ENCODE measurements around the gene CEBPE. TPM values are rescaled to one million over a fixed set of nuclear protein-coding genes. Genes with fewer than 3 reads are reported as not detected.
A peak's percentile ranks its signal among the peaks of the same experiment; 100 is the strongest.

CEBPE gene
- polyA plus RNA-seq, 1 donor from 2014 or later, result not detected

DNA sequence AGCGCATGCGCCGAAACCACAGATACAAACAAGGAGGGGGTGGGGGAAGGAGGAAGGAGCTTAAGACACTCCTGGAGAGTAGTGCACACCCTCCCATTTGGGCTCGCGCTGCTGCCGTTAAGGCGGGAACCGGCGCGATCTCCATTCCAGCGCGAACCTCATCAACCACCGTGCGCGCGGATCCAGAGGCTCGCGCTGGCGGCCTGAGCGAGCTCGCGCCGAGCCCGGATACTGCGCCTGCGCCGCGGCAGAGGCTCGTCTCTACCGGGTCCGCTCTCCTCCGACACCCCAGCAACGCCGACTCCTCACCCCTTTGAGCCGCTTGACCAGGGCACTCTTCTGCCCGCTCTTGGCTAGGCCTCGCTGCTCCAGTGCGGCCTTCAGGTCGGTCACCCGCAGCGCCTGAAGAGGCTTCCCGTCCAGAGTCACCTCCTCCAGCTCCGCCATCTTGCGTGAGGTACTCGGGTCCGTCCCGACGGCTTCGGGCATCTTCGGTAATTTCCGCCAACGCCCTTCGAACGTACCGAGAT is 24.3 kb downstream of the CEBPE start, which contains the start of gene ACIN1:
ACIN1 (minus strand) TSS at position 471 of the 530 bp plus-strand sequence; CDS start at position 447, 24 bp downstream.
- peak within 1 kb of the TSS; percentile 94 for H3K4me2 ChIP-seq (ENCODE audit: low read length)

GRCh38 chr14:23093991-23094665 is 24.9 kb downstream of the CEBPE start:
- H2AFZ ChIP-seq (ENCODE audit: low read depth, low read length), result peak overlapping the region; percentile 74
- H3K79me2 ChIP-seq (replicated peaks; ENCODE audit: insufficient read depth, low read length), result peaks cover 44% of the 10 kb centered on the region
- H3K36me3 ChIP-seq (ENCODE audit: insufficient read depth, low read length), result no peaks in the 10 kb centered on the region

More for the DNA sequence above, 24.3 kb downstream of the CEBPE start, which contains the start of gene ACIN1:
- H3K4me3 ChIP-seq (ENCODE audit: low read length), result peak within 1 kb of the TSS; percentile 74
- no peaks in the 10 kb centered on the region for H3F3A ChIP-seq (ENCODE audit: insufficient read depth, low read length, poor library complexity, severe bottlenecking)
- no peaks in the 10 kb centered on the region for H4K20me1 ChIP-seq (ENCODE audit: insufficient read depth)
- H3K9me2 ChIP-seq (ENCODE audit: insufficient read depth, low read length), result no peaks in the 10 kb centered on the region
- H3K27ac ChIP-seq (ENCODE audit: low read length), result peak within 1 kb of the TSS; percentile 96
- peak within 1 kb of the TSS; percentile 92 for H2AFZ ChIP-seq (ENCODE audit: low read depth, low read length)
- H3K9ac ChIP-seq (ENCODE audit: low read length), result peak within 1 kb of the TSS; percentile 96
- H3K9me3 ChIP-seq (ENCODE audit: low read length), result no peaks in the 10 kb centered on the region
- peaks cover 44% of the 10 kb centered on the region for H3K79me2 ChIP-seq (replicated peaks; ENCODE audit: insufficient read depth, low read length)
- no peak for TF ChIP-seq CTCF (IDR thresholded peaks at IDR 0.05; ENCODE audit: poor library complexity, severe bottlenecking)
- no peak for TF ChIP-seq EZH2 (IDR thresholded peaks at IDR 0.05; ENCODE audit: borderline replicate concordance, insufficient read depth, low read length, poor library complexity, severe bottlenecking)
- TF ChIP-seq POLR2AphosphoS5 (IDR thresholded peaks at IDR 0.05), result peak; percentile 98
- TF ChIP-seq SMC3 (conservative IDR thresholded peaks at IDR 0.05; ENCODE audit: poor library complexity), result no peak
- TF ChIP-seq, protein P1, sequence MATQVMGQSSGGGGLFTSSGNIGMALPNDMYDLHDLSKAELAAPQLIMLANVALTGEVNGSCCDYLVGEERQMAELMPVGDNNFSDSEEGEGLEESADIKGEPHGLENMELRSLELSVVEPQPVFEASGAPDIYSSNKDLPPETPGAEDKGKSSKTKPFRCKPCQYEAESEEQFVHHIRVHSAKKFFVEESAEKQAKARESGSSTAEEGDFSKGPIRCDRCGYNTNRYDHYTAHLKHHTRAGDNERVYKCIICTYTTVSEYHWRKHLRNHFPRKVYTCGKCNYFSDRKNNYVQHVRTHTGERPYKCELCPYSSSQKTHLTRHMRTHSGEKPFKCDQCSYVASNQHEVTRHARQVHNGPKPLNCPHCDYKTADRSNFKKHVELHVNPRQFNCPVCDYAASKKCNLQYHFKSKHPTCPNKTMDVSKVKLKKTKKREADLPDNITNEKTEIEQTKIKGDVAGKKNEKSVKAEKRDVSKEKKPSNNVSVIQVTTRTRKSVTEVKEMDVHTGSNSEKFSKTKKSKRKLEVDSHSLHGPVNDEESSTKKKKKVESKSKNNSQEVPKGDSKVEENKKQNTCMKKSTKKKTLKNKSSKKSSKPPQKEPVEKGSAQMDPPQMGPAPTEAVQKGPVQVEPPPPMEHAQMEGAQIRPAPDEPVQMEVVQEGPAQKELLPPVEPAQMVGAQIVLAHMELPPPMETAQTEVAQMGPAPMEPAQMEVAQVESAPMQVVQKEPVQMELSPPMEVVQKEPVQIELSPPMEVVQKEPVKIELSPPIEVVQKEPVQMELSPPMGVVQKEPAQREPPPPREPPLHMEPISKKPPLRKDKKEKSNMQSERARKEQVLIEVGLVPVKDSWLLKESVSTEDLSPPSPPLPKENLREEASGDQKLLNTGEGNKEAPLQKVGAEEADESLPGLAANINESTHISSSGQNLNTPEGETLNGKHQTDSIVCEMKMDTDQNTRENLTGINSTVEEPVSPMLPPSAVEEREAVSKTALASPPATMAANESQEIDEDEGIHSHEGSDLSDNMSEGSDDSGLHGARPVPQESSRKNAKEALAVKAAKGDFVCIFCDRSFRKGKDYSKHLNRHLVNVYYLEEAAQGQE (IDR thresholded peaks at IDR 0.05; ENCODE audit: borderline replicate concordance), result peak; percentile 97
- TF ChIP-seq TAF1 (IDR thresholded peaks at IDR 0.05; ENCODE audit: low read depth), result peak; percentile 93
- peak; percentile 20 for TF ChIP-seq MXI1 (conservative IDR thresholded peaks at IDR 0.05; ENCODE audit: poor library complexity, severe bottlenecking)
- peak; percentile 29 for TF ChIP-seq RAD21 (conservative IDR thresholded peaks at IDR 0.05)
- TF ChIP-seq EP300 (conservative IDR thresholded peaks at IDR 0.05; ENCODE audit: poor library complexity, severe bottlenecking), result peak; percentile 62
- H3K36me3 ChIP-seq (ENCODE audit: insufficient read depth, low read length), result no peaks in the 10 kb centered on the region
- H3K27me3 ChIP-seq (ENCODE audit: insufficient read depth, low read depth, low read length), result no peaks in the 10 kb centered on the region

More at GRCh38 chr14:23093991-23094665, 24.9 kb downstream of the CEBPE start:
- no peaks in the 10 kb centered on the region for H3K9me3 ChIP-seq (ENCODE audit: low read length)
- peak overlapping the region; percentile 94 for H3K4me2 ChIP-seq (ENCODE audit: low read length)
- TF ChIP-seq CTCF (IDR thresholded peaks at IDR 0.05; ENCODE audit: poor library complexity, severe bottlenecking) (peak; percentile 67), EZH2 (IDR thresholded peaks at IDR 0.05; ENCODE audit: borderline replicate concordance, insufficient read depth, low read length, poor library complexity, severe bottlenecking) (no peak), SMC3 (conservative IDR thresholded peaks at IDR 0.05; ENCODE audit: poor library complexity) (peak; percentile 55), POLR2AphosphoS5 (IDR thresholded peaks at IDR 0.05) (no peak), MXI1 (conservative IDR thresholded peaks at IDR 0.05; ENCODE audit: poor library complexity, severe bottlenecking) (peak; percentile 45), RAD21 (conservative IDR thresholded peaks at IDR 0.05) (no peak)
- no peaks in the 10 kb centered on the region for H3F3A ChIP-seq (ENCODE audit: insufficient read depth, low read length, poor library complexity, severe bottlenecking)
- no peaks in the 10 kb centered on the region for H4K20me1 ChIP-seq (ENCODE audit: insufficient read depth)
- peak overlapping the region; percentile 74 for H3K4me3 ChIP-seq (ENCODE audit: low read length)
- no peaks in the 10 kb centered on the region for H3K27me3 ChIP-seq (ENCODE audit: insufficient read depth, low read depth, low read length)
- no peaks in the 10 kb centered on the region for H3K9me2 ChIP-seq (ENCODE audit: insufficient read depth, low read length)
- peak overlapping the region; percentile 96 for H3K27ac ChIP-seq (ENCODE audit: low read length)
- H3K9ac ChIP-seq (ENCODE audit: low read length), result peak overlapping the region; percentile 96
